C4-2B (cell line): ENCODE results near the gene RNF133.

Source experiments
- CTCF ChIP-seq: fragments of 450-650 bp; conservative IDR thresholded peaks from 2 replicates; pipeline ENCODE4 v1.5.1; 2017; ENCODE audit warnings: mild to moderate bottlenecking
- ZFX ChIP-seq: fragments of 450-650 bp; IDR thresholded peaks from 2 replicates; pipeline ENCODE4 v1.6.1; 2017

DNA sequence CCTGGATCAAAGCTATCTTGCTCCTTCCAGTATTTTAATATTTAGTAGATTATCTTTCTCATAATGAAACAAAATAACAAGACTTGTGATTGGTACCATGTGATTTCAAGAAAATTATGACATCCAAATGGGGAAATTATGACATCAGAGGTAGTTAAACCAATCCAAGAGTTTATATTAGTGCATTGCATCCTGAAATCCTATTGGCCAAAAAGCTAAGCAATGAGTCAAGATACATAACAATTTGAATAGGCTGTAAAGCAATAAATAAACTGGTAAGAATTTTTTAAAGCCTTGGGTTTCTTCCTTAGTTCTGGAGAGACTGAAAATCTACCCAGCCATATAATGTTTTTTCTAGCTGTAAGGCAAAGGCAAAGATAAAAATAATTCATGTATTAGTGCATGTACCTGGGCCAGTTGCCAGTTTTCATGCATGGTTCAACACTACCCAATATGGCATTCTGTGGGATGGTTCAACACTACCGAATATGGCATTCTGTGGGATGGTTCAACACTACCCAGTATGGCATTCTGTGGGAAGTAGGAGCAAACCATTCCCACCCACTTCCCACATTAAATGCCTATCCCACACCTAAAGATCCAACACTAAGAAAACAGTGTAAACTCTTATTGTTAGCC is 4.1 kb upstream of the RNF133 start, which contains the start of gene RNF148:
- TF ChIP-seq ZFX = no peak
- no peak for TF ChIP-seq CTCF
